Gastrocnemius medialis (tissue), 4 donors: Measurements from ENCODE around the gene UBN1. TPM values are rescaled to one million over a fixed set of nuclear protein-coding genes. Genes with fewer than 3 reads are reported as not detected.
A peak's percentile ranks its signal among the peaks of the same experiment; 100 is the strongest.

Source experiments
- ATAC-seq, 2 donors: fragments of 150-250 bp; one replicate each; pipeline ENCODE4 v1.9.1; 2016
- DNase-seq, 2 donors: peaks; one replicate each; pipeline ENCODE4 v3.0.0-alpha.2; 2019
- H3K27ac ChIP-seq, 4 donors: fragments of 200-600 bp; sonication (generic); 1 replicate in 1 of 4; 2 replicates in 3 of 4; pipeline ENCODE4 v1.5.1; 2016 to 2018; ENCODE audit warnings: mild to moderate bottlenecking in 2 of 4, moderate library complexity in 1 of 4
- H3K27me3 ChIP-seq, 3 donors: fragments of 200-600 bp; sonication (generic) in 2 of 3; 1 replicate in 1 of 3; 2 replicates in 2 of 3; pipeline versions ENCODE4 v1.5.1 to v1.6.0; 2016 to 2019; ENCODE audit warnings: mild to moderate bottlenecking in 1 of 3, moderate library complexity in 1 of 3
- H3K36me3 ChIP-seq, 2 donors: fragments of 200-600 bp; sonication (generic) in 1 of 2; one replicate each; pipeline ENCODE4 v1.5.1; 2017 to 2018
- H3K4me1 ChIP-seq, 2 donors: fragments of 200-600 bp; sonication (generic) in 1 of 2; one replicate each; pipeline ENCODE4 v1.5.1; 2016 to 2017; ENCODE audit warnings: mild to moderate bottlenecking in 2 of 2
- H3K4me3 ChIP-seq, 4 donors: fragments of 200-600 bp; sonication (generic) in 3 of 4; 1 replicate in 1 of 4; 2 replicates in 3 of 4; pipeline ENCODE4 v1.5.1; 2016 to 2019; ENCODE audit warnings: mild to moderate bottlenecking in 2 of 4
- H3K9me3 ChIP-seq, 3 donors: fragments of 200-600 bp; sonication (generic) in 2 of 3; 1 replicate in 1 of 3; 2 replicates in 2 of 3; pipeline ENCODE4 v1.5.1; 2016 to 2019
- POLR2A ChIP-seq, 2 donors: fragments of 450-650 bp; IDR thresholded peaks; one replicate each; pipeline ENCODE4 v1.6.1; 2017; ENCODE audit warnings: antibody characterized with exemption in 2 of 2, mild to moderate bottlenecking in 2 of 2, moderate library complexity in 2 of 2
- in situ Hi-C, 4 donors: fragments of 200-750 bp; cut with MboI; loops; one replicate each; pipeline versions ENCODE4 v1.15.0 to v1.8.0; 2017; ENCODE audit warnings: low sequenced_read_pairs in 4 of 4
- intact Hi-C: fragments of 100-400 bp; cut with DNase I; formaldehyde crosslinking; loops from one replicate; pipeline ENCODE4 v1.15.1; 2023; ENCODE audit warnings: low total_unique reads
- total RNA-seq, 4 donors: library from RNA; depleted of rRNA; stranded (reverse); fragments of >200 nt; gene quantifications; one replicate each; pipeline versions ENCODE4 v1.1.0 to v1.2.3, GENCODE V29; 2016
- TF ChIP-seq, protein P1 (sequence below), 5 experiments: fragments of 450-650 bp in 3 of 5; fragments of 200-600 bp in 2 of 5; sonication (generic) in 2 of 5; IDR thresholded peaks in 4 of 5; conservative IDR thresholded peaks in 1 of 5; 1 replicate in 4 of 5; 2 replicates in 1 of 5; pipeline ENCODE4 v1.5.1; 2016 to 2019; ENCODE audit warnings: antibody characterized with exemption in 5 of 5, mild to moderate bottlenecking in 3 of 5, moderate library complexity in 3 of 5

Gene UBN1
- total RNA-seq, 4 donors from 2014 or later: 25.3 to 33.4 (median 28.2) TPM

- no peak for ATAC-seq
- H3K4me3 ChIP-seq: no peak overlapping the region
- intact Hi-C loops: no loop called here
- no peak for DNase-seq
- H3K9me3 ChIP-seq: no peaks in the 10 kb centered on the region
- in situ Hi-C loops: no loop called here
- TF ChIP-seq, protein P1, sequence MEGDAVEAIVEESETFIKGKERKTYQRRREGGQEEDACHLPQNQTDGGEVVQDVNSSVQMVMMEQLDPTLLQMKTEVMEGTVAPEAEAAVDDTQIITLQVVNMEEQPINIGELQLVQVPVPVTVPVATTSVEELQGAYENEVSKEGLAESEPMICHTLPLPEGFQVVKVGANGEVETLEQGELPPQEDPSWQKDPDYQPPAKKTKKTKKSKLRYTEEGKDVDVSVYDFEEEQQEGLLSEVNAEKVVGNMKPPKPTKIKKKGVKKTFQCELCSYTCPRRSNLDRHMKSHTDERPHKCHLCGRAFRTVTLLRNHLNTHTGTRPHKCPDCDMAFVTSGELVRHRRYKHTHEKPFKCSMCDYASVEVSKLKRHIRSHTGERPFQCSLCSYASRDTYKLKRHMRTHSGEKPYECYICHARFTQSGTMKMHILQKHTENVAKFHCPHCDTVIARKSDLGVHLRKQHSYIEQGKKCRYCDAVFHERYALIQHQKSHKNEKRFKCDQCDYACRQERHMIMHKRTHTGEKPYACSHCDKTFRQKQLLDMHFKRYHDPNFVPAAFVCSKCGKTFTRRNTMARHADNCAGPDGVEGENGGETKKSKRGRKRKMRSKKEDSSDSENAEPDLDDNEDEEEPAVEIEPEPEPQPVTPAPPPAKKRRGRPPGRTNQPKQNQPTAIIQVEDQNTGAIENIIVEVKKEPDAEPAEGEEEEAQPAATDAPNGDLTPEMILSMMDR (IDR thresholded peaks at IDR 0.05 in 4 of 5, conservative IDR thresholded peaks at IDR 0.05 in 1 of 5): no peak
- TF ChIP-seq POLR2A (IDR thresholded peaks at IDR 0.05): no peak
- H3K4me1 ChIP-seq: peaks cover 25 to 29% of the 10 kb centered on the region in 2 donors
- H3K36me3 ChIP-seq: peaks cover 0 to 71% of the 10 kb centered on the region in 2 donors
- H3K27ac ChIP-seq: no peak overlapping the region
- no peaks in the 10 kb centered on the region for H3K27me3 ChIP-seq
Observed at GRCh38 chr16:4859900-4860255, 12.6 kb downstream of the UBN1 start.

DNA sequence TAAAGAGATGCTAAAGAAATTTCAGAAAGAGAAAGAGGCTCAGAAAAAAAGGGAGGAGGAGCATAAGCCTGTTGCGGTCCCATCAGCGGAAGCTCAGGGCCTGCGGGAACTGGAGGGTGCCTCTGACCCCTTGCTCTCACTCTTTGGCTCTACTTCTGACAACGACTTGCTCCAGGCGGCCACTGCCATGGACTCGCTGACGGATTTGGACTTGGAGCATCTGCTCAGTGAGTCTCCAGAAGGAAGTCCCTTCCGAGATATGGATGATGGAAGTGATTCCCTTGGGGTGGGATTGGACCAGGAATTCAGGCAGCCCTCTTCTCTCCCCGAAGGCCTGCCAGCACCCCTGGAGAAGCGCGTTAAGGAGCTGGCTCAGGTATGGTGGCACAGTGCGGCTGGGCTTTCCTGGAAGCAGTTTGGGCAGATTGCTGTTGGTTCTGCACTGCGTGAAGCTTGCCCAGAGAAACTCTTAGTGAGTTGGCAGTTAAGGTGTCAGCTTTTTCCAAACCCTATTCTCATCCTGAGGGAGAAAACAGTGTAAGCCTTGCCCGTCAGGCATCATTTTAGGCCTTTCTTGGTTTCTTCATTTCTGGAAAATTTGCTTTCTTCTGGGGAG, 13.6 kb downstream of the UBN1 start:
- H3K4me1 ChIP-seq: peaks cover 25 to 29% of the 10 kb centered on the region in 2 donors
- H3K27ac ChIP-seq: no peak overlapping the region
- intact Hi-C loops (no loop called here), in situ Hi-C loops (no loop called here)
- no peaks in the 10 kb centered on the region for H3K9me3 ChIP-seq
- TF ChIP-seq, protein P1 (IDR thresholded peaks at IDR 0.05 in 4 of 5, conservative IDR thresholded peaks at IDR 0.05 in 1 of 5): no peak
- TF ChIP-seq POLR2A (IDR thresholded peaks at IDR 0.05): no peak
- ATAC-seq (no peak), DNase-seq (no peak)
- H3K4me3 ChIP-seq: no peak overlapping the region
- H3K36me3 ChIP-seq: peaks cover 0 to 62% of the 10 kb centered on the region in 2 donors
- no peaks in the 10 kb centered on the region for H3K27me3 ChIP-seq

DNA sequence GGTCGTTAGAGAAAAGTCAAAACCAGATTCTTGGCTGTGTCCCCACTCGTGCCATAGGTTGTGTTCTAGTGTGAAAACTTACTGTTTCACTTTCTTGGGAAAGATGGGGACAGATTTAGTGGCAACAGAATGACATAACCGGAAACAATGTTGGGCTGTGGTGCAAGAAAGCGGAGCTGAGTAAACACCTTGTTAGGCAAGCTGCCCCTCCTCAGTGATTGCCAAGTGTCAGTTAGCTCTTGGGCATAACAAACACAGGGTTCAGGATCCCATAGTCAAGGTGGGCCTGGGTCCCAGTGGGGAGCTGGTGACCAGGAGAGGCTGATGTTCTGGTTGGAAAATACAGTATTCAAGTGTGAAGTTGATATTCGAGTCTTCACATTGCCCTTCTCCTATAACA, 15.4 kb downstream of the UBN1 start:
- Histone ChIP-seq H3K4me1 (peaks cover 25 to 29% of the 10 kb centered on the region in 2 donors), H3K27me3 (no peaks in the 10 kb centered on the region), H3K9me3 (no peaks in the 10 kb centered on the region), H3K4me3 (no peak overlapping the region), H3K27ac (peak overlapping the region; percentile 32 to 70 (median 59)), H3K36me3 (peaks cover 0 to 47% of the 10 kb centered on the region in 2 donors)
- peak; percentile 61 to 77 for DNase-seq
- intact Hi-C loops: no loop called here
- ATAC-seq: peak; percentile 95 to 97
- in situ Hi-C loops: no loop called here
- no peak for TF ChIP-seq POLR2A (IDR thresholded peaks at IDR 0.05)
- TF ChIP-seq, protein P1 (IDR thresholded peaks at IDR 0.05 in 4 of 5, conservative IDR thresholded peaks at IDR 0.05 in 1 of 5): no peak

DNA sequence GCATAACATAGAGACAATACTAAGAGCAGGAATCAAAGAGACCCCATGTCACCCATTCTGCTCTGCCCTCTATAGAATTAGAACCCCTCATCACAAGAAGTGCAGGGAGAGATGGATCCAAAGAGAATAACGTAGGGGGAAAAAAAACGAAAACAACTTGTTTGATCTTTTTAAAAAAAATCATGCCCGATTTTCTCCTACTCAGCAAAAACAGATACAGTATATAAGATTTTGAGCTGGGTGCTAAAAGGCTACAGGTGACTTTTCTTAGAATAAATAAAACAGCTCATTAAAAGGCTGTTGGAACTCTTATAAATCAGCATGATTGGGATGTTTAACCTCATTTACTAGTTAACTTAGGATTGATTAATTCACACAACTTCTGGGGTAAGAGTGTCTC, 17.4 kb downstream of the UBN1 start:
- Histone ChIP-seq H3K27me3 (no peaks in the 10 kb centered on the region), H3K4me3 (no peak overlapping the region), H3K36me3 (peaks cover 0 to 31% of the 10 kb centered on the region in 2 donors), H3K27ac (no peak overlapping the region), H3K4me1 (peaks cover 25 to 33% of the 10 kb centered on the region in 2 donors), H3K9me3 (no peaks in the 10 kb centered on the region)
- TF ChIP-seq, protein P1 (IDR thresholded peaks at IDR 0.05 in 4 of 5, conservative IDR thresholded peaks at IDR 0.05 in 1 of 5): no peak
- no peak for TF ChIP-seq POLR2A (IDR thresholded peaks at IDR 0.05)
- in situ Hi-C loops: no loop called here
- ATAC-seq (no peak), DNase-seq (no peak)
- intact Hi-C loops: no loop called here
